GM18505 (cell line): ENCODE measurements around the gene TSTD1.
"Not testable (repeated sequence)": the region's sequence is repeated elsewhere in the genome, so short reads cannot be mapped to it uniquely, and the experiment has no call there.

Experiments
- ATAC-seq: cut with Tn5 transposase; IDR thresholded peaks from one replicate; pipeline ENCODE4 v1.9.1; 2021; ENCODE audit not compliant: unreplicated experiment
- POLR2A ChIP-seq: IDR thresholded peaks from 4 replicates; pipeline ENCODE4 v1.6.1; 2011; ENCODE audit warnings: borderline replicate concordance; ENCODE audit not compliant: insufficient read depth, insufficient read length; ENCODE audit errors: extremely low read depth

Gene TSTD1

DNA sequence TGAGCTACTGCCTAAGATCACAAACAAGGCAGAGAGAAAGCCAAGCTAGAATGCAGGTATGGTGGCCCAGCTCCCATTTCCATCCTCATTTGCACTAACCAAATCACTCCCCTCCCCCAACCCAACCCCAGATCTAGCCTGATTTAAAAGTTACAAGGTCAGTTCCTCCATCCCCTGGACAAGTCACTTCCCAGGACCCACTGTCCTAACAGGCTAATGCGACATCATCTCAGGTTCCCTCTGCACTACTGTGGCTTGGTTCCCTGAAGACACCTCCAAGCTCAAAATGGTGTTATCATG is 20.2 kb downstream of the TSTD1 start:
- no peak for ATAC-seq
- TF ChIP-seq POLR2A: no peak

DNA sequence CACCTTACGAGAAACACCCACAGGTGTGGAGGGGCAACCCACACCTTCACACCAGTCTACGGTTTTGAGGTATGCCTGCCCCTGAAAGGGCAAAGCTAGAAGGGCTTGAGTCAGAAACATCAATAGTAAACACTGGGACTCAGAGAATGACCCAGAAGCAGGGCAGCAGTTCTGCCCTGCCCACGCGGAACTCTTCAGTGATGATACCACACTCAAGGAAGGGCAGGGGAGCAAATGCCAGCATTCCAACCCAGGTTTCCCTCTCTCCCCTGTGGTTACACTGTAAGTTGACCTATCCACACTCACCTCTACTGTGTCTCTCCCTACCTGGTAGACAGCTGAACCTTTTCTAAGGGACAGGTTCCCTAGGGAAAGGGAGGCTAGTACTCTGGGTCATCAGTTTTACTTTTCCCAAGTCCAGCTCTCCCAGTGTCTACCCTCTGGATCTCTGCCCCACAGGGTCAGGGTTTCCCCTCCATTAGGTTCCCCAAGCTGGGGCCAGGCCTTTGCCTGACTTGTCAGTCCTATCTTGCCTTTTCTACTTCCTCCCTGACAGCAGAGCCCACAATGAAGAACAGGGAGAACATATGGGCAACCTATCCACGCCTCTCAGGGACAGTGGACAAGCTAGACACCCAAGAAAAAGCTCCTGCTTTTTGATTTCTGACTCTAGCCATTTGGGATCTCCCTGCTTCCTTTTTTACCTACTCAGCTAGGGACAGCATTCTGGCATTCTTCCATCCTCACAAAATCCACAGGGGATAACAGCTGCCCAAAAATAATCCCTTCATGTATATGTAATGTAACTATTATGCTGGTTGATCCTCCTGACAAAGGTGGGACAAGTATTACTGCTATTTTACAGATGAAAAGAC is 20.8 kb downstream of the TSTD1 start:
- no peak for TF ChIP-seq POLR2A
- ATAC-seq: no peak

DNA sequence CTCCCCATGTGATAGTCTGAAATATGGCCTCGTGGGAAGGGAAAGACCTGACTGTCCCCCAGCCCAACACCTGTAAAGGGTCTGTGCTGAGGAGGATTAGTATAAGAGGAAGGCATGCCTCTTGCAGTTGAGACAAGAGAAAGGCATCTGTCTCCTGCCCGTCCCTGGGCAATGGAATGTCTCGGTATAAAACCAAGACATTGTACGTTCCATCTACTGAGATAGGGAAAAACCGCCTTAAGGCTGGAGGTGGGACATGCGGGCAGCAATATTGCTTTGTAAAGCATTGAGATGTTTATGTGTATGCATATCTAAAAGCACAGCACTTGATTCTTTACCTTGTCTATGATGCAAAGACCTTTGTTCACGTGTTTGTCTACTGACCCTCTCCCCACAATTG is 21.6 kb downstream of the TSTD1 start:
- not testable (repeated sequence) for ATAC-seq

DNA sequence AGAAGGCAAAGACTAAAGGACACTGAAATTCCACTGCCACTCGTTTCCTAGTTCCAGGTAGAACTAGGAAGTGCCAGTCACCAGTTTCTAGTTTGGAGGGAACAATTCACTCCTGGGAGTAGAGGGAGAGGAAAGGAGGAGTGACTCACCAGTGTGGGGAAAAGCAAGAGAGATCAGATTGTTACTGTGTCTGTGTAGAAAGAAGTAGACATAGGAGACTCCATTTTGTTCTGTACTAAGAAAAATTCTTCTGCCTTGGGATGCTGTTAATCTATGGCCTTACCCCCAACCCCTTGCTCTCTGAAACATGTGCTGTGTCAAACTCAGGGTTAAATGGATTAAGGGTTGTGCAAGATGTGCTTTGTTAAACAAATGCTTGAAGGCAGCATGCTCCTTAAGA is 22.1 kb downstream of the TSTD1 start:
- not testable (repeated sequence) for ATAC-seq

DNA sequence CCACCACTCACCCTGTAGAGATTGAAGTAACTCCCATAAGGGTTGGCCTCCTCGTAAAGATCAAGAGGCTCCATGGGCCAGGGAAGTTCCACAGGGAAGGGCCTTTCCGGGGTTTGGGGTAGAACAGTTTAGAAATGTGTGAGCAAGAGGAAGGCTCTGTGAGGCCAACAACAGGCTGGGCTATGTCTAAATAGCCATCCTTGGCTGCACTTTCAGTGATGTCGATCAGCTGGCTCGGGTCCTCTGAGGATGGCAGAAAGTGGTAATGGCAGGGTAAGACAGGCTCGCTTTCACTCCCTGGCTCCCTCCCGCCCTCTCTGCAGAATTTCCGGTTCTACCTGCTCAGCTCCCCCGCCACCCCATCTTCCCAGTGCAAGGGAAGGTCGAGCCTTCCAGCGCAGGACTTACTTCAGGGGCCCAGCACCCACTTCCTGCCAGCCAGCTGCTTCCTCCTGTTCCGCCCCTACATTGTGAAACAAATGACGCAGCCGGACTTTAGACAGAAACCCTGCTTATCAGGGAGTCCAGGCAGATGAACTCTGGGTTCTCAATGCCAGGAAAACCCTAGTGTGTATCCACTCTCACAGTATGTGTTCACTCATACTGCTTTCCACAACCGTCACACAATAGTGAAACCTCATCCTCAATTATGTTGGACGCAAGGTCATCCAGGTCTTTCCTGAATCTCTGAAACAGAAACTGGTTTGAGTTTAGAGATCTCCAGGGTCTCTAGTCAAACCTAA is 25.1 kb downstream of the TSTD1 start:
- no peak for TF ChIP-seq POLR2A

DNA sequence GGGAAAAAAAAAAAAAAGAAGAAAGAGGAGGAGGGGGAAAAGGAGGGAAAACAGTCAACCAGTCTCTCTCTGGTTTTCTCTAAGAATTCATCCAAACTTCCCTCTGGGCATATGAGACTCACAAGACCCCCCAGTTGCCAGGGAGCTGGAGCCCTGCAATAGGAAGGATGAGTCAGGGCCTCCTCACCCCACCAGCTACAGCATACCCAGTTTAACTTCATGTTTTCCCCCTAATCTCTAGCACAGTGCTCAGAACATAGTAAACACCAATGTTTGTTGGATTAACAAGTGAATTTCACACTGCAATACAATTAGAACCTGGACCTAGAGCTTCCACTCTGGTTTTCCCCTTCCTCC is 25.7 kb downstream of the TSTD1 start:
- TF ChIP-seq POLR2A: no peak
- ATAC-seq: no peak

More for the DNA sequence above, 25.1 kb downstream of the TSTD1 start:
- peak; percentile 82 for ATAC-seq

DNA sequence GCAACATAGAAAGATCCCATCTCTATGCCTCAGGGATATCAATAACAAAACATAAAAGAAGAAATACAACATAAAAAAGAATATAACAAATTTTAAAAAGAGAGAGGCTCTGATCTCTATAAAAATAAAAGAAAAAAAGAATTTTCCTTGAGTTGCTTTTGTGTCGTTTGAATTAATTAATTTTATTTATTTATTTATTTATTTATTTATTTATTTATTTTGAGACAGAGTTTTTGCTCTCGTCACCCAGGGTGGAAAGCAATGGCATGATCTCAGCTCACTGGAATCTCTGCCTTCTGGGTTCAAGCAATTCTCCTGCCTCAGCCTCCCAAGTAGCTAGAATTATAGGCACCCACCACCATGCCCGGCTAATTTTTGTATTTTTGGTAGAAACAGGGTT is 26.3 kb downstream of the TSTD1 start:
- ATAC-seq: no peak
- no peak for TF ChIP-seq POLR2A

DNA sequence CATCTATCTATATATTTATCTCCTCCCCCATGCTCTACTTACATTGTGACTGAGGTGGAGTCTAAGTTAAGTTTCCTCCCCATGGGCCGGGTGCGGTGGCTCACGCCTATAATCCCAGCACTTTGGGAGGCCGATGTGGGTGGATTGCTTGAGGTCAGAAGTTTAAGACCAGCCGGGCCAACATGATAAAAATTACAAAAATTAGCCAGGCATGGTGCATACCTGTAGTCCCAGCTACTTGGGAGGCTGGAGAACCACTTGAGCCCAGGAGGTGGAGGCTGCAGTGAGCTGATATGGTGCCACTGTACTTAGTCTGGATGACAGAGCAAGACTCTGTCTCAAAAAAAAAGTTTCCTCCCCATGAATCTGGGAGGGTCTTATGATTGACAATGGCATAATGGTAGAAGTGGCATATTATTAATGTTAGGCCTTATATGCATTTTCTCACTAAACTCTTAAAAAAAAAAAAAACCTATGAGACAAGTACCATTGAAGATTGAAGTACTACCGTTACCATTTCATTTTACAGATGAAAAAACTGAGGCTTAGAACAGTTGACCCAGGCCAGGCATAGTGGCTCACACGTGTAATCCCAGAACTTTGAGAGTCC is 29.1 kb downstream of the TSTD1 start:
- TF ChIP-seq POLR2A: no peak
- no peak for ATAC-seq

DNA sequence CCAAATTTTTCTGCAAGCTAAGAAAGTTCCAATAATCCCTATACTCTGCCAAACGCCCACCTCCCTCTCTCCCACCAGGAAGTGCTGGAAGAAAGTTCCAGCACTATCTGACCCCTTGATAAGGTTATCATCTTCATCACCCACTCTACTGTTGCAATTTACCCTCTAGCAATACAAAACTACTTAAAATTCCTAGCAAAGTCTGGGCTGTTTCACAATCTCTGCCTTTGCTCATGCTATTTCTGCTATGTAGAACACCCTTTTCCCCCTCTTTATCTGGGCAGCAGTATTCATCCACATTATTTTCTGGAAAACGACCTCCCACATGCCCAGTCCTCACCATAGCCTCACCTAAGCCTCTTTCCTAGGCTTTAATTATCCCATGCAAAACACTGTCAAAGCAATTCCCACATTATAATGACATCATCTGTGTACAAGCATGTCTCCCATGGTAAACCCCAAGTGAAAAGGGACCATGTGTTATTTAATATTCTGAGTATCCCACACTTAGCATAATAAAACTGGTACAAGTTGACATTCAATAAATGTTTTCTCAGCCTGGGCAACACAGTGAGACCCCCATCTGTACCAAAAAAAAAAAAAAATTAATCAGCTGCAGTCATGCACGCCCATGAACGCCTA is 29.8 kb downstream of the TSTD1 start:
- no peak for TF ChIP-seq POLR2A
- ATAC-seq: no peak

DNA sequence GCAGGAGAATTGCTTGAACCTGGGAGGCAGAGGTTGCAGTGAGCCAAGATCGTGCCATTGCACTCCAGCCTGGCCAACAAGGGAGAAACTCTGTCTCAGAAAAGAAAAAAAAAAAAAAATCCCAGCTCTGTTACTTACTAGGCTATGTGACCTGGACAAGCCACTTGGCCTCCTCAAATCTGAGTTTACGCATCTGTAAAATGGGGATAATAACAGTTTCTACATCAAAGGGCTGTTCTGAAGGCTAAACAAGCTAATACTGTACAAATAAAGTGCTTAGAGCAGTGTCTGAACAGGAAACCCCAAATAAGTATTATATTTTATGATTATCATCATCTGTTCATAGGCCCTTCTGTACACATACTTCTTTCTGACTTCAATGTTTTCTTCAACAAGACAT is 31.4 kb downstream of the TSTD1 start:
- ATAC-seq: no peak
- TF ChIP-seq POLR2A: no peak

DNA sequence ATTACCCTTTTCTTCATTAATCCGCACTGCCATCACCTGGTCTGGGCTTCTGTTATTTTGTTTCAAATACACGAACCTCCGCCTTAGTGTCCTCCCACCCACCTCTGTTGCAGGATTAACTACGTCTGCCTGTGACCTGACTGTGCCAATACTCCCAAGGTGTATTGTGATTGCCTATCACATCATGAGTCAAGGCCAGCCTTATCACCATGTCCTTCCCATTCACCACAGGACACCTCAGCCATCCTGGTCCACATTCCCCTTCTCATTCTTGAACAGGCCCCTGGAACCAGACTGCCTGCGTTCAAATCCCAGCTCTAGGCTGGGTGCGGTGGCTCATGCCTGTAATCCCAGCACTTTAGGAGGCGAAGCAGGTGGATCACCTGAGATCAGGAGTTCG is 32.2 kb downstream of the TSTD1 start:
- no peak for ATAC-seq
- no peak for TF ChIP-seq POLR2A

DNA sequence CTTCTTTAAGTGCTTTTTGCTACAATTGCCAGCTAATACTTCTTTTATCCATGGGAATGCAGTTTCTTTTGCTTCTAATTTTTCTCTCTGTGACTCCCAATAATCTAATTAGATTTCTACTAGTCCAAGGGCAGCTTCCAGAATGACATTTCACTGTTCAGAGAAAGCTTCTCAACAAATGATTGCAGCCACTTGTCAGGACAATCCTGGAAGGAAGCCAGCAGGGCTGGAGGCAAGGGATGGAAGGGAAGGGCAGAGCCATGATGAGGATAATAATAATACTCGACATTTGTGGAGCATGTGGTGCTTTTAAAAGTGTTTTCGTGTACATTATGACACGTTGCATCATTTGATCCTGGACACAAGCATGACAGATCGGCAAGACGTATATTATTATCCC is 37.2 kb downstream of the TSTD1 start:
- no peak for ATAC-seq
- TF ChIP-seq POLR2A: no peak

DNA sequence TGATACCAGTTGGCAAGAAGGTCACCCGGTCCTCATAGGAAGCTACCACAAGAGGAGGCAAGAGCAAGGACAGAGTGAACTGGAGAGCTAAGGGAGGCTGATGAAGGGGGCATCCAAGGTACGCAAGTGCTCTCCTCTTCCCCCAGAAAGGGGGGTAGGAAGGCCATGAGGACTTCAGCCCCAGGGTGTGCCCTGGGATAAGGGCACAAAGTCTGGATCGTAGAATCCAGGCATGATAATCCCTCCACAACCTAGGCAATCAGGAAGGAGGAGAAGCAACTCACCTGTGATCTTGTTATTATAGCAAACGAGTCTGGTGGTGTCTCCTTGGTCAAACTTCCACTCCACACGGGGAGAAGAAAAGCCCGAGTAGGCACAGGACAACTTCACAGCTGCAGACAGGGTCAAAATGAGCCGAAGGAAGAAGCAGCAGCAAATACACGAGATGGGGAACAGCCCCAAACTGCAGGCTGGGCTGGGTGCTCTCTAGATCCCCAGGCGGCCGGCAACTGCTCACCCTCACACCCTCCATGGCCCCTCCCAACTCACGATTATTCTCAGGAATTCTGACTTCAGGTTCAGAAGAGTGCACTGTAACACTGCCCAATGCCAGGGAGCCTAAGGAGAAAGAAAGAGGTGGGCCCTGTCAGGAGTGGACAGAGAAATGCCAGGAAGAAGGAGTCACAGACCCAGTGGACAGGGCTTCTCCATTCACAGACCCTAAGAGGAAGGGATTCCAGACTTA is 37.9 kb downstream of the TSTD1 start:
- no peak for ATAC-seq
- no peak for TF ChIP-seq POLR2A
